Measurements from ENCODE around the gene HOXD1. TPM values are rescaled to one million over a fixed set of nuclear protein-coding genes. Genes with fewer than 3 reads are reported as not detected.

Gene HOXD1
- total RNA-seq, 2 experiments from 2014 or later, result not detected

- Histone ChIP-seq H3K4me2 (ENCODE audit: low read length) (no peak overlapping the region), H3K4me3 (ENCODE audit: low read depth, low read length, poor library complexity, severe bottlenecking) (no peak overlapping the region), H3K9me2 (ENCODE audit: insufficient read depth, low read length) (no peaks in the 10 kb centered on the region), H3K36me3 (ENCODE audit: insufficient read depth, low read length) (no peaks in the 10 kb centered on the region), H2AFZ (ENCODE audit: low read length) (no peak overlapping the region), H3K27ac (ENCODE audit: low read depth, low read length, poor library complexity, severe bottlenecking) (no peak overlapping the region), H4K20me1 (ENCODE audit: insufficient read depth, low read length) (no peaks in the 10 kb centered on the region), H3K79me2 (ENCODE audit: insufficient read depth, low read depth, low read length) (no peaks in the 10 kb centered on the region), H3K4me1 (ENCODE audit: insufficient read depth, low read length, poor library complexity, severe bottlenecking) (no peaks in the 10 kb centered on the region), H3K9me3 (ENCODE audit: low read length) (no peaks in the 10 kb centered on the region)
- DNase-seq (ENCODE audit: low spot score), result no peak
- ChIA-PET CTCF (ENCODE audit: unreplicated experiment) (no interaction called here), POLR2A (no interaction called here)
- BruUV-seq (replicated peaks), result no TSS peak
- intact Hi-C loops (cut with micrococcal nuclease; ENCODE audit: unreplicated experiment), result no loop called here
- no peak for TF ChIP-seq CTCF (conservative IDR thresholded peaks at IDR 0.05; ENCODE audit: low read length)
- TF ChIP-seq EZH2phosphoT487 (IDR thresholded peaks at IDR 0.05; ENCODE audit: borderline replicate concordance, low read depth, low read length), result no peak
Measured at GRCh38 chr2:176150584-176151441, 37.7 kb upstream of the HOXD1 start.

DNA sequence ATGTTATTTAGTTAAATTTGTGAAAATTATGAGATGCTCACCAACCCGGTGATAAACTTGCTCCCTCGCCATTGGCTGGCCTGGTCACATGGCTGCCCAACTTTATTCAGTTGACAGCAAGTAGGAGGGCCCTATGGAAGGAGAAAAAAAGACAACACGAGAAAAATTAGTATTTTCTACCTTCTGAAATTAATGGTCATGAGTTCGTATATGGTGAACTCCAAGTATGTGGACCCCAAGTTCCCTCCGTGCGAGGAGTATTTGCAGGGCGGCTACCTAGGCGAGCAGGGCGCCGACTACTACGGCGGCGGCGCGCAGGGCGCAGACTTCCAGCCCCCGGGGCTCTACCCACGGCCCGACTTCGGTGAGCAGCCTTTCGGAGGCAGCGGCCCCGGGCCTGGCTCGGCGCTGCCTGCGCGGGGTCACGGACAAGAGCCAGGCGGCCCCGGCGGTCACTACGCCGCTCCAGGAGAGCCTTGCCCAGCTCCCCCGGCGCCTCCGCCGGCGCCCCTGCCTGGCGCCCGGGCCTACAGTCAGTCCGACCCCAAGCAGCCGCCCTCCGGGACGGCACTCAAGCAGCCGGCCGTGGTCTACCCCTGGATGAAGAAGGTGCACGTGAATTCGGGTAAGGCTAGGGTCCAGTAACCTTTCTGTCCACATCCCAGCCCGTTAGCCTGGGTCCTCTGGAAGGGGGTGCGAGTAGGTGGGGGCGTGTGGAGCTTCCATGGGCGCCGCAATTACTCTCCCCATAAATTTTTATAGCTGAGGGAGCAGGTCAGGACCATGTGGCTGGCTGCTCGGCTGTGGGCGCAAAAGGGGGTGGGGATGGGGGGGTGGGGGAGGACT lies 36.8 kb upstream of the HOXD1 start, which contains the start of gene HOXD4:
TSS of gene HOXD4 (plus strand) at position 109 of the 846 bp plus-strand sequence. CDS start at position 193, 84 bp downstream.
- Histone ChIP-seq H3K27ac (ENCODE audit: low read depth, low read length, poor library complexity, severe bottlenecking) (no peak within 1 kb of the TSS), H3K9me2 (ENCODE audit: insufficient read depth, low read length) (no peaks in the 10 kb centered on the region), H3K9me3 (ENCODE audit: low read length) (no peaks in the 10 kb centered on the region), H3K36me3 (ENCODE audit: insufficient read depth, low read length) (no peaks in the 10 kb centered on the region), H3K4me3 (ENCODE audit: low read depth, low read length, poor library complexity, severe bottlenecking) (no peak within 1 kb of the TSS), H3K4me2 (ENCODE audit: low read length) (no peak within 1 kb of the TSS), H3K79me2 (ENCODE audit: insufficient read depth, low read depth, low read length) (no peaks in the 10 kb centered on the region), H2AFZ (ENCODE audit: low read length) (no peak within 1 kb of the TSS), H3K4me1 (ENCODE audit: insufficient read depth, low read length, poor library complexity, severe bottlenecking) (no peaks in the 10 kb centered on the region), H4K20me1 (ENCODE audit: insufficient read depth, low read length) (no peaks in the 10 kb centered on the region)
- no peak for DNase-seq (ENCODE audit: low spot score)
- ChIA-PET POLR2A (no interaction called here), CTCF (ENCODE audit: unreplicated experiment) (no interaction called here)
- TF ChIP-seq CTCF (conservative IDR thresholded peaks at IDR 0.05; ENCODE audit: low read length), result no peak
- TF ChIP-seq EZH2phosphoT487 (IDR thresholded peaks at IDR 0.05; ENCODE audit: borderline replicate concordance, low read depth, low read length), result no peak
- intact Hi-C loops (cut with micrococcal nuclease; ENCODE audit: unreplicated experiment), result no loop called here
- BruUV-seq (replicated peaks), result no TSS peak
